ENCODE results near the gene PHPT1. TPM values are rescaled to one million over a fixed set of nuclear protein-coding genes. Genes with fewer than 3 reads are reported as not detected.

Gene PHPT1
- total and polyA plus RNA-seq, 2 donors from 2014 or later: 108 to 283 TPM

DNA sequence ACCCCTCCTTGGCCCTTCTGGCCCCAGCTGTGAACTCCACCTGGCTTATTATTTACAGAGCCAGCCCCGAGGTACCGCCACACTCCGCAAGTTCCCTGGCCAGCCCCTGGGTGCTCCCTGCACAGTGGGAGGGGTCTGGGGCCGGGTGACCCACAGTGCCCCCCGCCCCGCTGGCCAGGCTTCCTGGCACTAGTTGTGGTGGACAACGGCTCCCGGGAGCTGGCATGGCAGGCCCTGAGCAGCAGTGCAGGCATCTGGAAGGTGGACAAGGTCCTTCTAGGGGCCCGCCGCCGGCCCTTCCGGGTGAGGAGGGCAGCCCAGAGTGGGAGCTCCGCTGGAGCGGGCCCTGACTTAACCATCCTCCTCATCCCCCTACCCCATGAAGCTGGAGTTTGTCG lies 6.9 kb downstream of the PHPT1 start:
- DNase-seq: peak in 3 of 5 donors; percentile 23 to 79 (median 52)

DNA sequence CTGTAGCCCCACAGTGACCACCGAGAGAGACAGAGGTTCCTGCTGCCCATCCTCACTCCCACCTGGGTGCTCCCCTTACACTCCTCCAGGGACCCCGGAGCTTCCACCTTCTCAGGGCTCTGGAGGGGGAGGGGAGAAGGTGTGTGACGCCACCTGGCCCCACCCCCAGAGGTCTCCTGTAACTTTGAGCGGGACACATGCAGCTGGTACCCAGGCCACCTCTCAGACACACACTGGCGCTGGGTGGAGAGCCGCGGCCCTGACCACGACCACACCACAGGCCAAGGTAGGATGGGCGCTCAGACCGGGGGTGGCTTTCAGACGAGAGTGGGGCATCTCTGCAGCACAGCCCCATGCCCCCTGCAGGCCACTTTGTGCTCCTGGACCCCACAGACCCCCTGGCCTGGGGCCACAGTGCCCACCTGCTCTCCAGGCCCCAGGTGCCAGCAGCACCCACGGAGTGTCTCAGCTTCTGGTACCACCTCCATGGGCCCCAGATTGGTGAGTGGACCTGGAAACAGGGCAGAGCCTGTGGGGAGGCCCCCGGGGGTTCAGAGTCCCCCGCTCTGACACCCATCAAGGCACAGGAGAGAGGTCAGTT lies 7.4 kb downstream of the PHPT1 start:
- H3K9ac ChIP-seq (ENCODE audit: low read length in 3 of 3): no peak overlapping the region
- H3K36me3 ChIP-seq (ENCODE audit: control insufficient read depth in 2 of 3, insufficient read depth in 3 of 3, low read length in 3 of 3): peaks cover 0 to 7% (median 0%) of the 10 kb centered on the region in 3 donors
- TF ChIP-seq, protein P1, sequence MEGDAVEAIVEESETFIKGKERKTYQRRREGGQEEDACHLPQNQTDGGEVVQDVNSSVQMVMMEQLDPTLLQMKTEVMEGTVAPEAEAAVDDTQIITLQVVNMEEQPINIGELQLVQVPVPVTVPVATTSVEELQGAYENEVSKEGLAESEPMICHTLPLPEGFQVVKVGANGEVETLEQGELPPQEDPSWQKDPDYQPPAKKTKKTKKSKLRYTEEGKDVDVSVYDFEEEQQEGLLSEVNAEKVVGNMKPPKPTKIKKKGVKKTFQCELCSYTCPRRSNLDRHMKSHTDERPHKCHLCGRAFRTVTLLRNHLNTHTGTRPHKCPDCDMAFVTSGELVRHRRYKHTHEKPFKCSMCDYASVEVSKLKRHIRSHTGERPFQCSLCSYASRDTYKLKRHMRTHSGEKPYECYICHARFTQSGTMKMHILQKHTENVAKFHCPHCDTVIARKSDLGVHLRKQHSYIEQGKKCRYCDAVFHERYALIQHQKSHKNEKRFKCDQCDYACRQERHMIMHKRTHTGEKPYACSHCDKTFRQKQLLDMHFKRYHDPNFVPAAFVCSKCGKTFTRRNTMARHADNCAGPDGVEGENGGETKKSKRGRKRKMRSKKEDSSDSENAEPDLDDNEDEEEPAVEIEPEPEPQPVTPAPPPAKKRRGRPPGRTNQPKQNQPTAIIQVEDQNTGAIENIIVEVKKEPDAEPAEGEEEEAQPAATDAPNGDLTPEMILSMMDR (IDR thresholded peaks at IDR 0.05; ENCODE audit: borderline replicate concordance, extremely low read depth, insufficient read depth): no peak
- intact Hi-C loops (cut with DNase I): no loop called here
- H3K4me1 ChIP-seq (ENCODE audit: control insufficient read depth in 2 of 3, insufficient read depth in 2 of 3, low read depth in 1 of 3, low read length in 3 of 3): peaks cover 0 to 20% (median 7%) of the 10 kb centered on the region in 3 donors
- FAIRE-seq: no peak
- H3K27ac ChIP-seq (ENCODE audit: low read depth in 2 of 2, low read length in 2 of 2): no peak overlapping the region
- H3K4me3 ChIP-seq (ENCODE audit: low read length in 3 of 3): no peak overlapping the region
- no peaks in the 10 kb centered on the region for H3K27me3 ChIP-seq (ENCODE audit: control insufficient read depth, insufficient read depth, low read length)
- H3K9me3 ChIP-seq (ENCODE audit: control insufficient read depth in 2 of 3, insufficient read depth in 1 of 3, low read length in 3 of 3): no peaks in the 10 kb centered on the region
- DNase-seq: peak in 2 of 5 donors; percentile 59 to 68

More for the DNA sequence above, 6.9 kb downstream of the PHPT1 start:
- H3K27me3 ChIP-seq (ENCODE audit: control insufficient read depth, insufficient read depth, low read length): no peaks in the 10 kb centered on the region
- TF ChIP-seq, protein P1 (IDR thresholded peaks at IDR 0.05; ENCODE audit: borderline replicate concordance, extremely low read depth, insufficient read depth): no peak
- no peak for FAIRE-seq
- no peaks in the 10 kb centered on the region for H3K9me3 ChIP-seq (ENCODE audit: control insufficient read depth in 2 of 3, insufficient read depth in 1 of 3, low read length in 3 of 3)
- H3K4me3 ChIP-seq (ENCODE audit: low read length in 3 of 3): no peak overlapping the region
- peaks cover 0 to 2% (median 0%) of the 10 kb centered on the region in 3 donors for H3K36me3 ChIP-seq (ENCODE audit: control insufficient read depth in 2 of 3, insufficient read depth in 3 of 3, low read length in 3 of 3)
- H3K4me1 ChIP-seq (ENCODE audit: control insufficient read depth in 2 of 3, insufficient read depth in 2 of 3, low read depth in 1 of 3, low read length in 3 of 3): peaks cover 0 to 19% (median 7%) of the 10 kb centered on the region in 3 donors
- intact Hi-C loops (cut with DNase I): no loop called here
- H3K9ac ChIP-seq (ENCODE audit: low read length in 3 of 3): no peak overlapping the region
- H3K27ac ChIP-seq (ENCODE audit: low read depth in 2 of 2, low read length in 2 of 2): no peak overlapping the region

DNA sequence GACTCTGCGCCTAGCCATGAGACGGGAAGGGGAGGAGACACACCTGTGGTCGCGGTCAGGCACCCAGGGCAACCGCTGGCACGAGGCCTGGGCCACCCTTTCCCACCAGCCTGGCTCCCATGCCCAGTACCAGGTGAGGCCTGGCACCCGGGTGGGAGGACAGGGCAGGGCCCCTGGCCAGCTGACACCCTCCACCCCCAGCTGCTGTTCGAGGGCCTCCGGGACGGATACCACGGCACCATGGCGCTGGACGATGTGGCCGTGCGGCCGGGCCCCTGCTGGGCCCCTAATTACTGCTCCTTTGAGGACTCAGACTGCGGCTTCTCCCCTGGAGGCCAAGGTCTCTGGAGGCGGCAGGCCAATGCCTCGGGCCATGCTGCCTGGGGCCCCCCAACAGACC lies 8.0 kb downstream of the PHPT1 start:
- peak in 1 of 5 donors; percentile 80 for DNase-seq
- H3K36me3 ChIP-seq (ENCODE audit: control insufficient read depth in 2 of 3, insufficient read depth in 3 of 3, low read length in 3 of 3): peaks cover 0 to 7% (median 0%) of the 10 kb centered on the region in 3 donors
- H3K27me3 ChIP-seq (ENCODE audit: control insufficient read depth, insufficient read depth, low read length): no peaks in the 10 kb centered on the region
- H3K4me1 ChIP-seq (ENCODE audit: control insufficient read depth in 2 of 3, insufficient read depth in 2 of 3, low read depth in 1 of 3, low read length in 3 of 3): peaks cover 0 to 16% (median 7%) of the 10 kb centered on the region in 3 donors
- H3K4me3 ChIP-seq (ENCODE audit: low read length in 3 of 3): no peak overlapping the region
- H3K9me3 ChIP-seq (ENCODE audit: control insufficient read depth in 2 of 3, insufficient read depth in 1 of 3, low read length in 3 of 3): no peaks in the 10 kb centered on the region
- H3K9ac ChIP-seq (ENCODE audit: low read length in 3 of 3): no peak overlapping the region
- TF ChIP-seq, protein P1 (IDR thresholded peaks at IDR 0.05; ENCODE audit: borderline replicate concordance, extremely low read depth, insufficient read depth): no peak
- no peak overlapping the region for H3K27ac ChIP-seq (ENCODE audit: low read depth in 2 of 2, low read length in 2 of 2)
- FAIRE-seq: no peak
- intact Hi-C loops (cut with DNase I): no loop called here
